Thoracic aorta (tissue), 2 donors: ENCODE measurements around the gene OPN4. TPM values are rescaled to one million over a fixed set of nuclear protein-coding genes. Genes with fewer than 3 reads are reported as not detected.

Experiments
- ATAC-seq: fragments of 150-250 bp; one replicate; pipeline ENCODE4 v1.8.0; 2017; ENCODE audit warnings: low read depth; ENCODE audit not compliant: insufficient number of reproducible peaks, low FRiP score
- DNase-seq: peaks from one replicate; pipeline ENCODE4 v3.0.0-alpha.2; 2020; ENCODE audit warnings: low spot score
- H3K27ac ChIP-seq, 2 donors: fragments of 200-600 bp; sonication (generic); 1 replicate in 1 of 2; 2 replicates in 1 of 2; pipeline ENCODE4 v1.5.1; 2016; ENCODE audit warnings: mild to moderate bottlenecking in 2 of 2, moderate library complexity in 2 of 2
- H3K27me3 ChIP-seq: fragments of 200-600 bp; sonication (generic); replicated peaks from 2 replicates; pipeline ENCODE4 v1.6.0; 2016; ENCODE audit warnings: mild to moderate bottlenecking; ENCODE audit not compliant: insufficient read depth
- H3K36me3 ChIP-seq: fragments of 200-600 bp; sonication (generic); one replicate; pipeline ENCODE4 v1.5.1; 2016
- H3K4me1 ChIP-seq, 2 donors: fragments of 200-600 bp; sonication (generic); 1 replicate in 1 of 2; 2 replicates in 1 of 2; pipeline versions ENCODE4 v1.5.1 to v1.6.0; 2016; ENCODE audit warnings: low read depth in 2 of 2, mild to moderate bottlenecking in 1 of 2; ENCODE audit not compliant: control insufficient read depth in 1 of 2
- H3K4me3 ChIP-seq: fragments of 200-600 bp; sonication (generic); 2 replicates; pipeline ENCODE4 v1.5.1; 2016; ENCODE audit warnings: mild to moderate bottlenecking
- H3K9me3 ChIP-seq: fragments of 200-600 bp; sonication (generic); 2 replicates; pipeline ENCODE4 v1.5.1; 2016
- total RNA-seq, 2 donors: library from RNA; depleted of rRNA; stranded (reverse); fragments of >200 nt; gene quantifications; one replicate each; pipeline versions ENCODE4 v1.1.0 to v1.2.3, GENCODE V29; 2016
- TF ChIP-seq, protein P1 (sequence below): fragments of 200-600 bp; sonication (generic); IDR thresholded peaks from one replicate; pipeline ENCODE4 v1.5.1; 2019; ENCODE audit warnings: antibody characterized with exemption

Gene OPN4
- total RNA-seq, 2 donors from 2014 or later = not detected

- TF ChIP-seq, protein P1, sequence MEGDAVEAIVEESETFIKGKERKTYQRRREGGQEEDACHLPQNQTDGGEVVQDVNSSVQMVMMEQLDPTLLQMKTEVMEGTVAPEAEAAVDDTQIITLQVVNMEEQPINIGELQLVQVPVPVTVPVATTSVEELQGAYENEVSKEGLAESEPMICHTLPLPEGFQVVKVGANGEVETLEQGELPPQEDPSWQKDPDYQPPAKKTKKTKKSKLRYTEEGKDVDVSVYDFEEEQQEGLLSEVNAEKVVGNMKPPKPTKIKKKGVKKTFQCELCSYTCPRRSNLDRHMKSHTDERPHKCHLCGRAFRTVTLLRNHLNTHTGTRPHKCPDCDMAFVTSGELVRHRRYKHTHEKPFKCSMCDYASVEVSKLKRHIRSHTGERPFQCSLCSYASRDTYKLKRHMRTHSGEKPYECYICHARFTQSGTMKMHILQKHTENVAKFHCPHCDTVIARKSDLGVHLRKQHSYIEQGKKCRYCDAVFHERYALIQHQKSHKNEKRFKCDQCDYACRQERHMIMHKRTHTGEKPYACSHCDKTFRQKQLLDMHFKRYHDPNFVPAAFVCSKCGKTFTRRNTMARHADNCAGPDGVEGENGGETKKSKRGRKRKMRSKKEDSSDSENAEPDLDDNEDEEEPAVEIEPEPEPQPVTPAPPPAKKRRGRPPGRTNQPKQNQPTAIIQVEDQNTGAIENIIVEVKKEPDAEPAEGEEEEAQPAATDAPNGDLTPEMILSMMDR = no peak
- H3K9me3 ChIP-seq = no peaks in the 10 kb centered on the region
- H3K4me3 ChIP-seq = no peak overlapping the region
- ATAC-seq (no peak), DNase-seq (no peak)
- H3K27me3 ChIP-seq = no peaks in the 10 kb centered on the region
- H3K27ac ChIP-seq = no peak overlapping the region
- H3K4me1 ChIP-seq = no peaks in the 10 kb centered on the region
- H3K36me3 ChIP-seq = no peaks in the 10 kb centered on the region
Measured at GRCh38 chr10:86655173-86655540, 810 bp downstream of the OPN4 start.

GRCh38 chr10:86655596-86655995 lies 1.2 kb downstream of the OPN4 start:
- DNase-seq (no peak), ATAC-seq (no peak)
- TF ChIP-seq, protein P1 = no peak
- Histone ChIP-seq H3K9me3 (no peaks in the 10 kb centered on the region), H3K4me1 (no peaks in the 10 kb centered on the region), H3K36me3 (no peaks in the 10 kb centered on the region), H3K27ac (no peak overlapping the region), H3K27me3 (no peaks in the 10 kb centered on the region), H3K4me3 (no peak overlapping the region)

- no peaks in the 10 kb centered on the region for H3K36me3 ChIP-seq
- TF ChIP-seq, protein P1 = no peak
- no peak for ATAC-seq
- no peak for DNase-seq
- no peaks in the 10 kb centered on the region for H3K27me3 ChIP-seq
- no peaks in the 10 kb centered on the region for H3K4me1 ChIP-seq
- no peaks in the 10 kb centered on the region for H3K9me3 ChIP-seq
- no peak overlapping the region for H3K27ac ChIP-seq
- H3K4me3 ChIP-seq = no peak overlapping the region
Measured at GRCh38 chr10:86657011-86657395, 2.7 kb downstream of the OPN4 start.

- Histone ChIP-seq H3K4me1 (no peaks in the 10 kb centered on the region), H3K27me3 (no peaks in the 10 kb centered on the region), H3K27ac (no peak overlapping the region), H3K36me3 (no peaks in the 10 kb centered on the region), H3K9me3 (no peaks in the 10 kb centered on the region), H3K4me3 (no peak overlapping the region)
- TF ChIP-seq, protein P1 = no peak
- DNase-seq (no peak), ATAC-seq (no peak)
Measured at GRCh38 chr10:86657396-86658011, 3.2 kb downstream of the OPN4 start.

DNA sequence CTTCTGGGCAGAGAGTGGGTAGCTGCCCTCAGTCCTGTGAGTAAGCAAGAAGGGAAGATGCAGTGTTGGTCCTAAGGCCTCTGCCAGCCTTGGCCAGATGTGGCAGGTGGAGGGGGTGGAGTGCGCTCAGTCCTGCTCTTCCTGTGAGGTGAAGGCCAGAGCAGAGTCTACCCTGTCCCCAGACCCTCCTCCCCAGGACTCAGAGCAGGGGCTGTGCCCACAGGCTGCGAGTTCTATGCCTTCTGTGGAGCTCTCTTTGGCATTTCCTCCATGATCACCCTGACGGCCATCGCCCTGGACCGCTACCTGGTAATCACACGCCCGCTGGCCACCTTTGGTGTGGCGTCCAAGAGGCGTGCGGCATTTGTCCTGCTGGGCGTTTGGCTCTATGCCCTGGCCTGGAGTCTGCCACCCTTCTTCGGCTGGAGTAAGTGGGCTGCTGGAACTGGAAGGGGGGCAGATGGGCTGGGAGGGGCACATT lies 4.0 kb downstream of the OPN4 start:
- no peaks in the 10 kb centered on the region for H3K9me3 ChIP-seq
- no peaks in the 10 kb centered on the region for H3K4me1 ChIP-seq
- TF ChIP-seq, protein P1 = no peak
- DNase-seq (no peak), ATAC-seq (no peak)
- no peaks in the 10 kb centered on the region for H3K36me3 ChIP-seq
- H3K4me3 ChIP-seq = no peak overlapping the region
- H3K27ac ChIP-seq = no peak overlapping the region
- H3K27me3 ChIP-seq = no peaks in the 10 kb centered on the region
